GM12878 (cell line): Measurements from ENCODE around the gene MFAP2. TPM values are rescaled to one million over a fixed set of nuclear protein-coding genes. Genes with fewer than 3 reads are reported as not detected.
A peak's percentile ranks its signal among the peaks of the same experiment; 100 is the strongest.

Experiments
- ATAC-seq: fragments of 200-7000 bp; cut with Tn5 transposase; 3 replicates; pipeline ENCODE4 v1.9.1; 2020; ENCODE audit warnings: mild to moderate bottlenecking, moderate library complexity
- BruUV-seq: library from RNA; stranded (reverse); fragments of 400-500 nt; replicated peaks from 2 replicates; lab custom pipeline; 2021; lab: Mats Ljungman, UMichigan
- CTCF ChIA-PET: fragments of 300-600 bp; sonication (Branson Sonifier 250); formaldehyde crosslinking; extraction: SDS; loops from one replicate; lab custom pipeline; 2021; ENCODE audit warnings: inconsistent platforms; lab: Yijun Ruan, JAX
- POLR2A ChIA-PET: fragments of 350-600 bp; formaldehyde crosslinking; extraction: SDS; loops from one replicate; lab custom pipeline; 2021; ENCODE audit warnings: inconsistent platforms; lab: Charles Lee
- RAD21 ChIA-PET: fragments of 300-600 bp; sonication (Branson Sonifier 250); formaldehyde crosslinking; loops from one replicate; lab custom pipeline; 2023; ENCODE audit warnings: antibody characterized with exemption; ENCODE audit not compliant: unreplicated experiment; lab: Charles Lee
- SMC1A ChIA-PET: fragments of 300-600 bp; sonication (Branson Sonifier 250); formaldehyde crosslinking; loops from one replicate; lab custom pipeline; 2023; ENCODE audit not compliant: unreplicated experiment, uncharacterized antibody; lab: Charles Lee
- DNase-seq: peaks from one replicate; pipeline ENCODE4 v3.0.0-alpha.2; 2011; ENCODE audit warnings: low read depth, low spot score
- FAIRE-seq: peaks from 3 replicates; lab custom pipeline; 2011; peaks lifted over from hg19 to GRCh38; lab: Jason Lieb, UNC
- H2AFZ ChIP-seq: 2 replicates; pipeline ENCODE4 v1.6.0; 2011; ENCODE audit warnings: low read depth, low read length, control low read depth; ENCODE audit not compliant: control insufficient read depth
- H3K27ac ChIP-seq: 2 replicates; pipeline ENCODE4 v1.5.1; 2011; ENCODE audit warnings: control low read depth; ENCODE audit not compliant: control insufficient read depth, insufficient read depth
- H3K27me3 ChIP-seq, 2 experiments: replicated peaks in 1 of 2; 2 replicates each; pipeline versions ENCODE4 v1.6.0 to v1.6.1; 2011; ENCODE audit warnings: low read length in 1 of 2; ENCODE audit not compliant: control insufficient read depth in 2 of 2, insufficient read depth in 2 of 2
- H3K36me3 ChIP-seq, 2 experiments: 2 replicates each; pipeline ENCODE4 v1.5.1; 2011; ENCODE audit warnings: low read length in 1 of 2; ENCODE audit not compliant: control insufficient read depth in 2 of 2, insufficient read depth in 2 of 2
- H3K4me1 ChIP-seq: 2 replicates; pipeline ENCODE4 v1.6.1; 2011; ENCODE audit warnings: mild to moderate bottlenecking, low read length, moderate library complexity, mixed read lengths; ENCODE audit not compliant: control insufficient read depth, insufficient read depth
- H3K4me2 ChIP-seq: 2 replicates; pipeline ENCODE4 v1.6.0; 2011; ENCODE audit warnings: control low read depth; ENCODE audit not compliant: control insufficient read depth, insufficient read depth
- H3K4me3 ChIP-seq: fragments of 200-600 bp; sonication (generic); 2 replicates; pipeline ENCODE4 v1.5.1; 2016
- H3K79me2 ChIP-seq: 2 replicates; pipeline ENCODE4 v1.6.0; 2011; ENCODE audit warnings: low read length; ENCODE audit not compliant: control insufficient read depth, insufficient read depth
- H3K9ac ChIP-seq: 2 replicates; pipeline ENCODE4 v1.8.0; 2011; ENCODE audit warnings: low read length, control low read depth, mixed read lengths; ENCODE audit not compliant: control insufficient read depth, insufficient read depth
- H3K9me3 ChIP-seq: replicated peaks from 3 replicates; pipeline ENCODE4 v1.5.1; 2011; ENCODE audit warnings: mild to moderate bottlenecking, low read length; ENCODE audit not compliant: control insufficient read depth, insufficient read depth
- H4K20me1 ChIP-seq: 2 replicates; pipeline ENCODE4 v1.6.0; 2011; ENCODE audit not compliant: control insufficient read depth, insufficient read depth
- CHD1 ChIP-seq: IDR thresholded peaks from 2 replicates; pipeline ENCODE4 v1.6.1; 2012; ENCODE audit warnings: low read depth, low read length, improper control_type of control experiment
- IKZF2 ChIP-seq, 2 experiments: fragments of 450-650 bp; IDR thresholded peaks; 2 replicates each; pipeline ENCODE4 v1.6.1; 2017; ENCODE audit warnings: mild to moderate bottlenecking in 2 of 2, moderate library complexity in 2 of 2
- MEF2B ChIP-seq: fragments of 450-650 bp; IDR thresholded peaks from 2 replicates; pipeline ENCODE4 v1.6.1; 2018; ENCODE audit warnings: mild to moderate bottlenecking, moderate library complexity; ENCODE audit not compliant: partially characterized antibody, poor library complexity, severe bottlenecking
- MTA3 ChIP-seq: IDR thresholded peaks from 2 replicates; pipeline ENCODE4 v1.6.1; 2012; ENCODE audit warnings: low read length, inconsistent platforms, borderline replicate concordance
- PAX8 ChIP-seq: fragments of 450-650 bp; IDR thresholded peaks from 2 replicates; pipeline ENCODE4 v1.6.1; 2017; ENCODE audit warnings: mild to moderate bottlenecking, moderate library complexity
- RBBP5 ChIP-seq: fragments of 200-600 bp; sonication (generic); conservative IDR thresholded peaks from 2 replicates; pipeline ENCODE4 v1.6.1; 2016
- SUPT20H ChIP-seq: IDR thresholded peaks from 2 replicates; pipeline ENCODE4 v1.6.1; 2011; ENCODE audit warnings: low read depth, mild to moderate bottlenecking, low read length, moderate library complexity, borderline replicate concordance; ENCODE audit not compliant: control insufficient read depth
- TCF12 ChIP-seq: IDR thresholded peaks from 2 replicates; pipeline ENCODE4 v1.6.1; 2011; ENCODE audit warnings: low read depth, mild to moderate bottlenecking, low read length
- WGBS: methylation state at CpG from one replicate; pipeline ENCODE4 v1.1.6; 2016; ENCODE audit warnings: low lambda C conversion rate; ENCODE audit not compliant: insufficient replicate concordance, insufficient coverage; ENCODE audit errors: missing lambda C conversion rate; 5-methylcytosine and 5-hydroxymethylcytosine counted together
- in situ Hi-C: fragments of 300-500 bp; cut with MboI; formaldehyde crosslinking; loops from 9 replicates; pipeline ENCODE4 v1.14.3; 2018; ENCODE audit warnings: mixed read lengths
- intact Hi-C: fragments of 100-400 bp; cut with micrococcal nuclease; formaldehyde crosslinking; loops from one replicate; pipeline ENCODE4 v1.14.2; 2022; ENCODE audit not compliant: unreplicated experiment
- polyA plus RNA-seq, 11 experiments: library from polyadenylated mRNA; depleted of rRNA in 4 of 11; unstranded in 6 of 11; stranded (reverse) in 5 of 11; fragments of >200 nt; fragmentation: Nextera tagmentation in 4 of 11; fragmentation: Illumina TruSeq in 1 of 11; extraction: Ambion mirVana in 4 of 11; extraction: Trizol in 1 of 11; gene quantifications; 1 replicate in 1 of 11; 2 replicates in 10 of 11; pipeline versions ENCODE4 v1.2.1 to v1.2.3, GENCODE V29; 2011 to 2016; ENCODE audit warnings: inconsistent platforms in 2 of 11, missing spikeins in 2 of 11, low read depth in 1 of 11
- total RNA-seq, 4 experiments: library from RNA; depleted of rRNA in 3 of 4; stranded (reverse); fragments of >200 nt in 3 of 4; fragmentation: Illumina TruSeq in 1 of 4; extraction: Trizol in 1 of 4; gene quantifications; 2 replicates each; pipeline versions ENCODE4 v1.2.1 to v1.2.3, GENCODE V29; 2013 to 2021
- TF ChIP-seq, protein P1 (sequence below): fragments of 450-650 bp; IDR thresholded peaks from 2 replicates; pipeline ENCODE4 v1.6.1; 2017; ENCODE audit warnings: mild to moderate bottlenecking, moderate library complexity
- TF ChIP-seq, protein P2 (sequence below): IDR thresholded peaks from 2 replicates; pipeline ENCODE4 v1.6.1; 2012; ENCODE audit warnings: low read length, inconsistent platforms
- TF ChIP-seq, protein P3 (sequence below): fragments of 450-650 bp; IDR thresholded peaks from 2 replicates; pipeline ENCODE4 v1.6.1; 2017; ENCODE audit warnings: mild to moderate bottlenecking, low read depth, inconsistent platforms; ENCODE audit not compliant: poor library complexity, severe bottlenecking

The MFAP2 gene
- total and polyA plus RNA-seq, 10 of the 15 experiments (the other 5 are each of a cell fraction or from before 2014, with no cell fraction given) = 0.16 TPM; not detected in 9

GRCh38 chr1:17023102-17023501, 42.7 kb upstream of the MFAP2 start (continued):
- TF ChIP-seq, protein P1, sequence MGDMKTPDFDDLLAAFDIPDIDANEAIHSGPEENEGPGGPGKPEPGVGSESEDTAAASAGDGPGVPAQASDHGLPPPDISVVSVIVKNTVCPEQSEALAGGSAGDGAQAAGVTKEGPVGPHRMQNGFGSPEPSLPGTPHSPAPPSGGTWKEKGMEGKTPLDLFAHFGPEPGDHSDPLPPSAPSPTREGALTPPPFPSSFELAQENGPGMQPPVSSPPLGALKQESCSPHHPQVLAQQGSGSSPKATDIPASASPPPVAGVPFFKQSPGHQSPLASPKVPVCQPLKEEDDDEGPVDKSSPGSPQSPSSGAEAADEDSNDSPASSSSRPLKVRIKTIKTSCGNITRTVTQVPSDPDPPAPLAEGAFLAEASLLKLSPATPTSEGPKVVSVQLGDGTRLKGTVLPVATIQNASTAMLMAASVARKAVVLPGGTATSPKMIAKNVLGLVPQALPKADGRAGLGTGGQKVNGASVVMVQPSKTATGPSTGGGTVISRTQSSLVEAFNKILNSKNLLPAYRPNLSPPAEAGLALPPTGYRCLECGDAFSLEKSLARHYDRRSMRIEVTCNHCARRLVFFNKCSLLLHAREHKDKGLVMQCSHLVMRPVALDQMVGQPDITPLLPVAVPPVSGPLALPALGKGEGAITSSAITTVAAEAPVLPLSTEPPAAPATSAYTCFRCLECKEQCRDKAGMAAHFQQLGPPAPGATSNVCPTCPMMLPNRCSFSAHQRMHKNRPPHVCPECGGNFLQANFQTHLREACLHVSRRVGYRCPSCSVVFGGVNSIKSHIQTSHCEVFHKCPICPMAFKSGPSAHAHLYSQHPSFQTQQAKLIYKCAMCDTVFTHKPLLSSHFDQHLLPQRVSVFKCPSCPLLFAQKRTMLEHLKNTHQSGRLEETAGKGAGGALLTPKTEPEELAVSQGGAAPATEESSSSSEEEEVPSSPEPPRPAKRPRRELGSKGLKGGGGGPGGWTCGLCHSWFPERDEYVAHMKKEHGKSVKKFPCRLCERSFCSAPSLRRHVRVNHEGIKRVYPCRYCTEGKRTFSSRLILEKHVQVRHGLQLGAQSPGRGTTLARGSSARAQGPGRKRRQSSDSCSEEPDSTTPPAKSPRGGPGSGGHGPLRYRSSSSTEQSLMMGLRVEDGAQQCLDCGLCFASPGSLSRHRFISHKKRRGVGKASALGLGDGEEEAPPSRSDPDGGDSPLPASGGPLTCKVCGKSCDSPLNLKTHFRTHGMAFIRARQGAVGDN = peak; percentile 56; the same call in 1 of the 2 replicates
- TF ChIP-seq, protein P2, sequence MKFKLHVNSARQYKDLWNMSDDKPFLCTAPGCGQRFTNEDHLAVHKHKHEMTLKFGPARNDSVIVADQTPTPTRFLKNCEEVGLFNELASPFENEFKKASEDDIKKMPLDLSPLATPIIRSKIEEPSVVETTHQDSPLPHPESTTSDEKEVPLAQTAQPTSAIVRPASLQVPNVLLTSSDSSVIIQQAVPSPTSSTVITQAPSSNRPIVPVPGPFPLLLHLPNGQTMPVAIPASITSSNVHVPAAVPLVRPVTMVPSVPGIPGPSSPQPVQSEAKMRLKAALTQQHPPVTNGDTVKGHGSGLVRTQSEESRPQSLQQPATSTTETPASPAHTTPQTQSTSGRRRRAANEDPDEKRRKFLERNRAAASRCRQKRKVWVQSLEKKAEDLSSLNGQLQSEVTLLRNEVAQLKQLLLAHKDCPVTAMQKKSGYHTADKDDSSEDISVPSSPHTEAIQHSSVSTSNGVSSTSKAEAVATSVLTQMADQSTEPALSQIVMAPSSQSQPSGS = peak; percentile 48; the same call in 1 of the 2 replicates
- TF ChIP-seq MEF2B = peak; percentile 27
- TF ChIP-seq MTA3 = no peak
- peak; percentile 59 to 69; a peak in 2 of 4 replicates for TF ChIP-seq IKZF2 (IDR thresholded peaks at IDR 0.05)

DNA sequence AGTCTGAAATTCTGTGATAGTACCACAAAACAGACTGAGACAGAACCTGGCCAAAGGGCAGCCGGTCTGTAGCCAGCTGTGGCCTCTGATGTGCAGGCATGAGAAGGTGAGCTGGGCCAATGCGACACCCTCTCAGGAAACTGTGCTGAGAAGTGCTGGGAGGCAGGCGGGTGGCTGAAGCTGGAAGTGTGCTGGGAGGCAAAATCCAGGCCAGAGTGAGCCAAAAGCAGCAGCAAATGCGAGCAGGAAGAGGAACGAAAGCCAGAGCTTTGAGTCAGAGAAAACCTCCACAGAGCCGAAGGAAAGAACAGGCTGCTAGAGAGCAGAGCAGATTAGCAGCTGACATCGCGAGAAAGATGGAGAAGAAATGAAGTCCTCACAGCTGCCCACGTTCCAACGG, 41.5 kb upstream of the MFAP2 start:
- ChIA-PET POLR2A (interaction anchor here (0.5 kb wide), 1 partner anchor 9 kb away, joined by 3 read pairs; no protein-coding TSS in a partner anchor), RAD21 (no interaction called here), SMC1A (interaction anchor here (1.5 to 2.0 kb wide), 2 partner anchors 11 to 12 kb away, joined by 5 read pairs; no protein-coding TSS in a partner anchor), CTCF (interaction anchor here (0.7 to 1.2 kb wide), 3 partner anchors 18 to 25 kb away, joined by 4 to 5 read pairs (median 5); no protein-coding TSS in a partner anchor)
- H3K9me3 ChIP-seq = no peaks in the 10 kb centered on the region
- no peak overlapping the region for H3K4me3 ChIP-seq
- H3K27me3 ChIP-seq = no peaks in the 10 kb centered on the region
- TF ChIP-seq, protein P3, sequence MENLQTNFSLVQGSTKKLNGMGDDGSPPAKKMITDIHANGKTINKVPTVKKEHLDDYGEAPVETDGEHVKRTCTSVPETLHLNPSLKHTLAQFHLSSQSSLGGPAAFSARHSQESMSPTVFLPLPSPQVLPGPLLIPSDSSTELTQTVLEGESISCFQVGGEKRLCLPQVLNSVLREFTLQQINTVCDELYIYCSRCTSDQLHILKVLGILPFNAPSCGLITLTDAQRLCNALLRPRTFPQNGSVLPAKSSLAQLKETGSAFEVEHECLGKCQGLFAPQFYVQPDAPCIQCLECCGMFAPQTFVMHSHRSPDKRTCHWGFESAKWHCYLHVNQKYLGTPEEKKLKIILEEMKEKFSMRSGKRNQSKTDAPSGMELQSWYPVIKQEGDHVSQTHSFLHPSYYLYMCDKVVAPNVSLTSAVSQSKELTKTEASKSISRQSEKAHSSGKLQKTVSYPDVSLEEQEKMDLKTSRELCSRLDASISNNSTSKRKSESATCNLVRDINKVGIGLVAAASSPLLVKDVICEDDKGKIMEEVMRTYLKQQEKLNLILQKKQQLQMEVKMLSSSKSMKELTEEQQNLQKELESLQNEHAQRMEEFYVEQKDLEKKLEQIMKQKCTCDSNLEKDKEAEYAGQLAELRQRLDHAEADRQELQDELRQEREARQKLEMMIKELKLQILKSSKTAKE = no peak
- TF ChIP-seq TCF12 (no peak), RBBP5 (no peak), MTA3 (no peak), SUPT20H (no peak), CHD1 (no peak), PAX8 (no peak)
- no peak for DNase-seq
- no peak for FAIRE-seq
- H3K4me1 ChIP-seq = peaks cover 34% of the 10 kb centered on the region
- H3K4me2 ChIP-seq = no peak overlapping the region
- in situ Hi-C loops = no loop called here
- intact Hi-C loops = no loop called here
- BruUV-seq = no TSS peak
- no peak for ATAC-seq
- H3K79me2 ChIP-seq = no peaks in the 10 kb centered on the region
- no peak overlapping the region for H3K9ac ChIP-seq
- H4K20me1 ChIP-seq = no peaks in the 10 kb centered on the region
- H2AFZ ChIP-seq = no peak overlapping the region
- WGBS = 95% methylated on average over 10 of the region's 10 CpGs
- H3K27ac ChIP-seq = no peak overlapping the region
- peaks cover 27 to 44% of the 10 kb centered on the region in 2 experiments for H3K36me3 ChIP-seq
